Measurements from ENCODE around the gene TMCC2. TPM values are rescaled to one million over a fixed set of nuclear protein-coding genes. Genes with fewer than 3 reads are reported as not detected.

The TMCC2 gene
- total RNA-seq, 2 donors from 2014 or later: 6.8 to 8.9 TPM

GRCh38 chr1:205186191-205186590, 41.6 kb upstream of the TMCC2 start:
- Histone ChIP-seq H3K9me3 (no peaks in the 10 kb centered on the region), H3K4me3 (no peak overlapping the region), H3K27me3 (replicated peaks; ENCODE audit: insufficient read depth) (no peaks in the 10 kb centered on the region), H3K4me1 (ENCODE audit: control insufficient read depth in 1 of 2, low read depth in 2 of 2) (peaks cover 6 to 26% of the 10 kb centered on the region in 2 donors), H3K36me3 (no peaks in the 10 kb centered on the region), H3K27ac (no peak overlapping the region)
- no peak for TF ChIP-seq CTCF (IDR thresholded peaks at IDR 0.05)
- DNase-seq (ENCODE audit: low spot score) (no peak), ATAC-seq (ENCODE audit: insufficient number of reproducible peaks, low FRiP score, low read depth) (no peak)

- Histone ChIP-seq H3K27ac (no peak overlapping the region), H3K36me3 (no peaks in the 10 kb centered on the region), H3K4me1 (ENCODE audit: control insufficient read depth in 1 of 2, low read depth in 2 of 2) (peaks cover 6 to 32% of the 10 kb centered on the region in 2 donors), H3K9me3 (no peaks in the 10 kb centered on the region), H3K4me3 (no peak overlapping the region), H3K27me3 (replicated peaks; ENCODE audit: insufficient read depth) (no peaks in the 10 kb centered on the region)
- DNase-seq (ENCODE audit: low spot score) (no peak), ATAC-seq (ENCODE audit: insufficient number of reproducible peaks, low FRiP score, low read depth) (no peak)
- TF ChIP-seq CTCF (IDR thresholded peaks at IDR 0.05): no peak
Measured at GRCh38 chr1:205187420-205187819, 40.3 kb upstream of the TMCC2 start.

GRCh38 chr1:205188098-205188497, 39.6 kb upstream of the TMCC2 start:
- no peak overlapping the region for H3K4me3 ChIP-seq
- H3K9me3 ChIP-seq: no peaks in the 10 kb centered on the region
- H3K27me3 ChIP-seq (replicated peaks; ENCODE audit: insufficient read depth): no peaks in the 10 kb centered on the region
- peaks cover 6 to 31% of the 10 kb centered on the region in 2 donors for H3K4me1 ChIP-seq (ENCODE audit: control insufficient read depth in 1 of 2, low read depth in 2 of 2)
- ATAC-seq (ENCODE audit: insufficient number of reproducible peaks, low FRiP score, low read depth) (no peak), DNase-seq (ENCODE audit: low spot score) (no peak)
- H3K27ac ChIP-seq: no peak overlapping the region
- no peaks in the 10 kb centered on the region for H3K36me3 ChIP-seq
- TF ChIP-seq CTCF (IDR thresholded peaks at IDR 0.05): no peak

GRCh38 chr1:205188596-205188995, 39.1 kb upstream of the TMCC2 start:
- no peak overlapping the region for H3K27ac ChIP-seq
- no peak for DNase-seq (ENCODE audit: low spot score)
- TF ChIP-seq CTCF (IDR thresholded peaks at IDR 0.05): no peak
- H3K9me3 ChIP-seq: no peaks in the 10 kb centered on the region
- no peak overlapping the region for H3K4me3 ChIP-seq
- H3K36me3 ChIP-seq: no peaks in the 10 kb centered on the region
- no peaks in the 10 kb centered on the region for H3K27me3 ChIP-seq (replicated peaks; ENCODE audit: insufficient read depth)
- H3K4me1 ChIP-seq (ENCODE audit: control insufficient read depth in 1 of 2, low read depth in 2 of 2): peaks cover 4 to 26% of the 10 kb centered on the region in 2 donors
- no peak for ATAC-seq (ENCODE audit: insufficient number of reproducible peaks, low FRiP score, low read depth)

GRCh38 chr1:205189131-205189530, 38.6 kb upstream of the TMCC2 start:
- Histone ChIP-seq H3K27me3 (replicated peaks; ENCODE audit: insufficient read depth) (no peaks in the 10 kb centered on the region), H3K4me1 (ENCODE audit: control insufficient read depth in 1 of 2, low read depth in 2 of 2) (peaks cover 0 to 20% of the 10 kb centered on the region in 2 donors), H3K27ac (no peak overlapping the region), H3K9me3 (no peaks in the 10 kb centered on the region), H3K36me3 (no peaks in the 10 kb centered on the region), H3K4me3 (no peak overlapping the region)
- TF ChIP-seq CTCF (IDR thresholded peaks at IDR 0.05): no peak
- ATAC-seq (ENCODE audit: insufficient number of reproducible peaks, low FRiP score, low read depth) (no peak), DNase-seq (ENCODE audit: low spot score) (no peak)

All from thoracic aorta (tissue), 2 donors.